ENCODE results near the gene NEB.

NEB gene

DNA sequence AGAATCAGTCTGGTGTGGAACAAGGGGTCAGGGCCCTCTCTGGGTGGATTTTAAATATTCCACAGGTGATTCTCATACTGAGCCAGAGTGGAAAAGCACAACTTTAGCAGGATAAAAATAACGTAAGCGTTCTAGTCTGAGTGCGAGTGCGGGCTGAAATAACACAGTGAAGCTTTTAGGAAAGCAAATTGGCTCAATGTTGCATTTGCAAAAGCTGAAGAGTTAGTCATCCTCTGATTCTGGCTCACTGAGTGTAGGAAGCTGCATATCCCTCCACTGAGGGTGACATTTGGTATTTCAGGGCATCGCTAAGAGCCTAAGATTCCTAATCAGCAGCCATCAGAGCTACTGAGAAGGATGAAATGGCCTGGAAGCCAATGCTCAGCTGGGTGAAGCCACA lies 189.8 kb downstream of the NEB start:
- DNase-seq, result no peak

DNA sequence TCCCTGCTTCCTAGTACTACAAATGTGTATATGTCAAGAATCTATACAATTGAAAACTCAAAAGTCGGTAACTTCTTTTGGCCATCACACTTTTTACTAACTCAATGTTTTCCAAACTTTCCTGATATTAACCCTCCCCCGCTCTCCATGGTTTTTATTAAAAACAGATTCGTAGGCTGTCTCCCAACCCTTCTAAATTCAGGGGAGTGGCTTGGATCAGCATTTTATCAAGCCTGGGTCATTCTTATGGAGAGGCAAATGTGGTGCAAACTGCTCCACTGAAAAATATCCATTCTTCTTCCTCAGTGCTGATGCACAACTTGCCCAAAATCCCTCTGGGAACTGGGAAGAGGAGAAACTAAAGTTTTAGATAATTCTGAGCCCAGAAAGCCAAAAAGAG lies 190.4 kb downstream of the NEB start:
- DNase-seq, result no peak

DNA sequence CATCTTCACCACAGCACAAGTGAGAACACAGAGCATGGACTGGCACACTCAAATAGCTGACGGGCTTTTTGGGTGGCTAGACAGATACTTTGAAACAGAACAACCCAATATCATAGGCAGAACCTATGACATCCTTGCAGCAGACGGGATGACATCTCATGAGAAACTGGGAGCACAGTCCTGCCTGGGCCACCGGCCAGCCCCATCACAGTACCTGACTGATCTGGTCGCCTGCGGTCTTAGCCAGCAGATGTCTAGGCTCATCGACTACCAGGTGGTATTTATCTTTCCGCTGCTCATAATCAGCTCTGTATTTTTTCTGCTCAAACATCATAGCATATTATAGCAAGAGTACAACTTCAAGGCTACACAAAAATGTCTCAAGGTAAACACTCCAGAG lies 200.3 kb downstream of the NEB start:
- DNase-seq, result no peak

DNA sequence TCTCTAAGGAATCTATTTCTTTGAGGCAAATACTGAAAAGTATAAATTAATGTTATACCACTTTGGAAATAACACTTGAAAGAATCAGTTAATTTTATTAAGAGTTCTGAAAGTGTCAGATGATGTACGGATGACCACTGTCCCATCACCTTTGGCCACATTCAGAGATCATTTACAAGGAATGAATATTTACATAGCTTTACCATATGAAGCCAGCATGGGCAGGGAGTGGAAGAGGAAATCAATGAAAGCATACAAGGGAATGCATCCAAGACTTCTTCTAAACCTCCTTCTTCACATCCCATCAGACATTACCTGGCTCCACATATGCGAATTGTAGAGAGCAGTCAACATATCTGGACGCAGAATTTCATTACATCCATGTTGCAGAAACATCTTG lies 201.1 kb downstream of the NEB start:
- no peak for DNase-seq

DNA sequence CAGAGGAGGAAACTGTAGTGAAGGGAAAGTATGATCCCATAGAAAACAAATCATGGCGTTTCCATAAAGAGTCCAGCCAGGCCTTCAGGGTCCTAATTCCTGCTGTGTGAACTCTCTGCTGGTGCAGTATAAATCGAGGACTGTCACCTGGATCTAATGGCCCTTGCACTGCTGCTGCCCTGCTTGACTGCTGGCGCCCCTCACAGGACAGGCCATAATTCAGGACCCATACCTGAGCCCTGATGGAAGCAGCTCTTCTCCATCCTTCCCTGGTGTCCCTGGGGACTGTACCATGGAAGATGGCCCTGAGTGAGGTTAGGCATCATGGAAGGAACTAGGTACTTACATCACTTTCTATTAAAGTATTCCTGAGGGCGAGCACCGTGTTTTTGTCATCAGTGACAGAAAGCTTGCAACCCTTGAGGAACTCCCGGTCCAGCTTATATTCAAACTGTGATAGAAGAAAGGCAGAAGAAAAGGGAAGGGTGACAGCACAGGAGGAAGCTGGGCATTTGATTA lies 207.6 kb downstream of the NEB start:
- DNase-seq, result no peak

DNA sequence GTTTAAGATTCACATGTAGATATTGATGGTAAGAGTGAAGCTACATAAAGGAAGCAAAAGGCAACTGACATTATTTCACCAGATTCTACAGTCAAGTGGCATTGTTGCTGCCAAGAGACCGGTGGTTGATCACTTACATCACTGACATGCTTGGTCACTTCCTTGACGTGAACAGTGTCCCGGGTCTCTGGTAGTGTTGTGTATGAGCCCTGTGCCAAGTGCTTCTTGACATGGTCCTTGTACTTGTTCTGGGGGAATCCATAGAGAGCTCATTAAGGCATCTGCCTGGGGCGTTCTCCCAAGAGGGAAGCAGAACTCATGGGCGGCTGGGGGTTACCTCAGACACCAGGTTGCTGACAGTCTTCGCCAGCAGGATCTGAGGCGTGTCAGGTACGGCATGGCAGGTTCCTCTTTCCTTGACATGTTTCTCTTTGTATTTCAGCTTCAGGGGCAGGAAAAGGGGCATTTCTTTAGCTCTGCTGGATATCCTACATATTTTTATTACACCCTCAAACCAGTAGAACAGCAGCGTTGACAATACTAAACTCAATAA lies 208.4 kb downstream of the NEB start:
- DNase-seq, result no peak

DNA sequence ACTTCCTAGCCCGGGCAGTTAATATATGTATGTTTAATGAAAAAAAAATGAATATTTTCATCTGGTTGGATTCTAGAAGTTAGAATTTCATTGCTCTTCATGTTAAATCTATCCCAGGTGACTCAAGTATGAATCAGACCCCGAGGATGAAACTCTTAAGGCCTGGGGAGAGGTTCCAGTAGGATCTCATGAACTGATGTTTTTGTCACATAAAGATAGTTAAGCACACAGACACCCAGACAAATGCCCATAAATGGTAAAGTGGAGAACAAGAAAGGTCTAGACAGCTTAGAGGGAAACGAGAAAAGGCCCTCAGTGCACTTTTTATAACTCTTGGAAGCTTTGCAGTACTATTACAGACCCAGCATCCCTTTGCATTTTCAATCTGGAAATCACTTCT lies 210.4 kb downstream of the NEB start:
- DNase-seq, result no peak

DNA sequence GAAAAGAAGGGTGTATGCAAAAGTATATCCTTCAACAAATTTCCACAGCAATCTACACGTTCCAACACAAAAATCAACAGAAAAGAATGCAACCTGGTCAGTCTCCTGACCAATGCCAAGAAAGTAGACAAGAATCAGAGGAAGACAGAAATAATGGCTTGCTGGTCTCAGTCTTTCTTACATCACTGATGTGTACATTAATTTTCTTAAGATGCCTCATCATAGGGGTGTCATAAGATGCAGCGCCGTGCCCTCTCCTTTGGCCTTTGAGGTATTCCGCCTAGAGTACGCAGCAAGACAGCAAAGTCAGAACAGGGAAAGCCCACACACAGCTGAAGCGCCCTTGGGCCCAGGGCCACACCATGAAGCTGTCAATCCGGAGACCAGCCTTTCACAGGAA lies 211.7 kb downstream of the NEB start:
- DNase-seq, result no peak

DNA sequence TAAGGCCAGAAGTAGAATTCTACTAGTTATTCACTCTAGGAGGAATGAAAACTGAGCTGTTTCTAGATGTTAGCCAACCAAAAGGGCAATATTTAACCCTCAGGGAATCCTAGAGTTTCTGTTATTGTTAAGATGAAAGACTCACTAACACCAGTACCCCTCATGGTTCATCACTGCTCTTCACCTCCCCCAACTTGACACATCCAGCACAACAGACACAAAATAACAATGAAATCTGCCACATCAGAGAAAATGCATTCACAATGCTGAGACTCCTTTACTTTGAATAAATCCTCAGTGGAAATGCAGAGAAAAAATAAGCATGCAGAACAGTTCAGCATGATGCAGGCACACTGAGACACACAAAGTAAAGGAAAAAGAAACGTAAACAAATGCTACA lies 213.3 kb downstream of the NEB start:
- DNase-seq, result no peak

DNA sequence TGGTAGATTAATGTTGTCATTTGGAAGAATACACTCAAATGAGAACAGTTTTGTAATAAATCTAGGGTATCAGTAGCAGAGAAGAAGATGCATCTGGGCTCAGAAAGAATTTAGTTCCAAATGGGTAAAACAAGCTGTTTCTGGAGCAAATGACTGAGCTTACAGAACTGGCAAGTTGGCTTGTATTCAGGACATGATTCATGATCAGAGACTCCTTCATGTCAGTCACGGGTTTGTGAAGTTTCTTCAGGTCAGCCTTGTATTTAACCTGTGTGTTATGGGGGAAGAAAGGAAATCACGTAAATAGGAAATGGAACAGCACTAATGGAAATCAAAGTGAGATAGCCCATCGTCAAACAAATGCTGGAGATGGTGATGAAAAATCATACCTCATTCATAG lies 215.5 kb downstream of the NEB start:
- no peak for DNase-seq

DNA sequence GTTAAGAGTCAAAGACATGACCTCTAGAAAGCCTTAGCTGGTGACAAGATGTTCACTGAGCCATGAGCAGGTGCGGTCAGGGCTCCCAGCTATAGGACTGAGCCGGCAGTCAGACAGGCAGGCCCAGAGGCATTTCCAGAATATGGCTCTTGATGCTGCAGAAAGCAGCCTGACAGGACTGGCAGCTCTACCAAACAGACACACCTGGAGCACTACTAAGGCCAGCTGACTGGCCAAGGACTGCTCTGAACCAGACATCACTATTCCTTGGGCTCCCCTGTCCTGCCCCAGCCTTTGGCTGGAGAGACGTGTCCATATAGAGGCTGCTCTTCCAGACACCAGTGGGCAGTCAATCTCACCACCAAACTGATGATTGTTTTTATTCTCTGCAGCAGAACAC lies 225.8 kb downstream of the NEB start:
- no peak for DNase-seq

DNA sequence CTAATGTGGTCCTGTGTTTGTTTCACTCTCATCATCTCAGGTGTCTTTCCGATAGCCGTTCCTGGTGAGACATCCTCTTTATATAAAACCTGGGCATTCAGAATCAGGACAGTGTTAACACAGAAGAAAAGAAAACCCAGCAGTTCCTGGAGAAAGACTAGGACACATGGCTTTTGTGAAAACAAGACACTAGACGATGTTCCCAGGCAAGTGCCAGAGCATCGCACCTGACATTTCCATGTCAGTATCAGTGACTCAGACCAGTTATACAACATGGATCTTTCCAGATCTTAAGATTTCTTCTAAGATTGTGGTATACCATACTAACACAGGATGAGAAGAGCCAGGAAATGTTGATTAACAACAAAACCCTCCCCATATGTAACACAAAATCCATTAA lies 228.1 kb downstream of the NEB start:
- no peak for DNase-seq

DNA sequence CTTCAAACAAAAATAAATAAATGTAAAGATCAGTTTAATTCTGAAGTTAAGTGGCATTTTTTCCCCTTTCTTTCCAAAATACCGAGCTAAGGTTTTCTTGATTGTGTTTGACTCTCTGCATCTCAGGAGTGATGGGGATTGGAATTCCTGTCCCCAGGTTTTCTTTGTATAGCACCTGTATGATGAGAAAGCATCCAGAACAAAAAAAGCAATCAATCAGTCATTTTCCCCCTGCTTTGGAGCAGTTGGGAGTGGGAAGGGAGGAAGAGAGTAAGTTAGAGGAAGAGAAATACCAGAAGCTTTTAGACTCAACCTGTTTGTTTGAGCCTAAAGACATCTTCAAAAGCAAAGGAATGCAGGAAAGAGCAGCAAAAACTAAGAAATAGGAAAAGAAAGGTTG lies 236.1 kb downstream of the NEB start:
- no peak for DNase-seq

DNA sequence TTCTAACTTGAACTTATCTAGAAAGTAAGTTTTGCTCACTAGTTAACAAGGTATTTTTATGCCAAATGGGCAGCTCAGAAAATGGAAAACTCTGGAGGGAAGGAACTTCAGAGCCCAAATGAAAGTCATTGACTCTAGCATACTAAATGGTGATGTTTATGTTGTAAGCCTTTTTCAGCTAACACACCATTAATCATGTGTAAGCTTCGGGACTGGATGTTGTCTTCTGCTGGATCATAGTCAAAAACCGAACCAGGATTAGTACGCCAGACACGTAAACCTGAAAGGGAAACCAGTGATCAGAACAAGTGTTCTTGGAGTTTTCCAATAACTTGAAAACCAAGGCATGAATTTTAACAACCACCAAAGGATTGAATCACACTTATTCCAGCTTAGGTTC lies 242.8 kb downstream of the NEB start:
- no peak for DNase-seq

DNA sequence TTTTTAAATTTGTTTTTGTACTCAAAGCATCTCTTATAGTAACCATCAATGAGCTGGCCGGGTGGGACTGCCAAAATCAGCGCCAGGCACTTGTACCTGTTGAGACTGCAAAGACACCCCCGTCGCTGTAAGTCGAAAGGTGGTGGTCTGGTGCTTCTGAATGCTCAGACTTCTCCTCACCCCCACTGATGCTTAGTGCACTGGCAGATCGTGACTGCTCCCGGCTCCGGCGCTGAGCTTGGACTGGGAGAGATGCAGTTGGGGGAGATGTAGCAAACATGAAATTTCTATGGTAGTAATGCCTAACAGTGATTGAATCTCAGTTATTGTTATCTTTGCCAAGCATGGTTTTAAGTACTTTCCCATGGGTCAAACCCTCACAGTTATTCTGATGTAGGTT lies 244.0 kb downstream of the NEB start:
- DNase-seq, result no peak

DNA sequence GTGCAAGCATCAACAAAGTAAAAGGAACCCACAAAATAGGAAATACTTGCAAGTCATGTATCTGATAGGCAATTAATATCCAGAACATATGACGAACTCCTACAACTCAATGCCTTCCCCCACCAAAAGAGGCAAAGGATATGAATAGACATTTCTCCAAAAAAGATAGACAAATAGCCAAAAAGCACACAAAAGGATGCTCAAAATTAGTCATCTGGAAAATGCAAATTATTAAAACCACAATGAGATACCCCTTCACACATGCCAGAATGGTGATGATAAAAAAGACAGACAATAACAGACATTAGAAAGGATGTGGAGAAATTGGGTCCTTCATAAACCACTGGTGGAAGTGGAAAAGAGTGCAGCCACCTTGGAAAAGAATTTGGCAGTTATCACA lies 248.2 kb downstream of the NEB start:
- DNase-seq, result no peak

DNA sequence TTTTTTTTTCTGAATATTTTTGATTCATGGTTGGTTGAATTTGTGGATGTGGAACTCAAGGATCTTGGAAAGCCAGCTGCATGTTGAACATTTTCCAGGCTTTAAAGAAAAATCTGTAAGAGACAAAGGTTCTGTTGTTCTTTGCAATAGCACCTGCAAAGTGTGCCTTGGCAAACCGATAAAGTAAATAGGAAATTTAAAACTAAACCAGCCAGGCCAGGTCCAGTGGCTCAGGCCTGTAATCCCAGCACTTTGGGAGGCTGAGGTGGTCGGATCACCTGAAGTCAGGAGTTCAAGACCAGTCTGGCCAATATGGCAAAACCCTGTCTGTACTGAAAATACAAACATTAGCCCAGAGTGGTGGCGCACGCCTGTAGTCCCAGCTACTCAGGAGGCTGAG lies 250.2 kb downstream of the NEB start:
- no peak for DNase-seq

DNA sequence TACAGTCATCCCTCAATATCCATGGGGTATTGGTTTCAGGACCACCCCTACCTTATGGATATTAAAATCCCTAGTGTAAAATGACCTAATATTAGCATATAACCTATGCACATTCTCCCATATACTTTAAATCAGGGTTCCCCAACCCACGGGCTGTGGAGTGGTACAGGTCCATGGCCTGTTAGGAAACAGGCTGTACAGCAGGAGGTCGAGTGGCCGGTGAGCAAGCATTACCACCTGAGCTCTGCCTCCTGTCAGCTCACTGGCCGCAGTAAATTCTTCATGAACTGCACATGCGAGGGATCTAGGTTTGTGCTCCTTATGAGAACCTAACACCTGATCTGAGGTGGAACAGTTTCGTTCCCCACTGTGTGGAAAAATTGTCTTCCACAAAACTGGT lies 250.7 kb downstream of the NEB start:
- no peak for DNase-seq

DNA sequence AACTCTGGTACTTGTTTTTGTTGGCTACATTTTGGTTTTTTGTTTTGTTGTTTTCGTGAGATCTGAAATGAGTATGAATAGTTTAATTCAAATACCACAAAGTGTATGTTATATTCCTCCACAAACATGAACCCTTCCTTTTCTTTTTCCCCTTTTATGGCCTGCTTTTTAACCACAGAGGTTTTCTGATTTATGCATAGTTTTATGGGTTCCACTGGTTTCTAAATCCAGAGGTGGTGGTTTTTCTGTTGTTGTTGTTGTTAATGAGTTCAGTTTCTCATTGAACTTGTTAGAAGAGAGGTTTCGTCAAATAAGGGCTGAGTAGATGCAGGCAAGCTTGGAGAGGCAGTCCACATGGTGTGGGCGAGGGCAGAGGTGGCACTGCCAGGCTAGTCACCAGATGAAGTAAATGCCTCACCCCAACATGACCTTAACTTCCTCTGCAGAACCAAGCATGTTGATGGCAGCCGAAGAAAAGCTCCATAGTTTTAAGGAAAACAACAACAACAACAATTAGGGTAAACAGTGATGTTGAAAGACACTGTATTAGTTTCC lies 252.0 kb downstream of the NEB start:
- DNase-seq, result peak; percentile 14

DNA sequence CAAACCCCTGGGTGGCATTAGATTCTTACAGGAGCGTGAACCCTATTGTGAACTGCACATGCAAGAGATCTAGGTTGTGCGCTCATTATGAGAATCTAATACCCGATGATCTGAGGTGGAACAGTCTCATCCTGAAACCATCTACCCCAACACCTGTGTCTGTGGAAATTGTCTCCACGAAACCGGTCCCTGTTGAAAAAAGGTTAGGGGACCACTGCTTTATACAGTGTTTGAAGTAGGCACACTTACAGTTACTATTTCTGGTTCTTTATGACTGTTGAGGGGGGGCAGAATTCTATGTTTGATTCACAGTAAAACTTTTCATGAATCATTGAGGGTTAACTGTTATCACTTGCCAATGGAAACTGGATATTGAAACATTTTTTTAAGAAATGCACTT lies 252.5 kb downstream of the NEB start:
- DNase-seq, result no peak

DNA sequence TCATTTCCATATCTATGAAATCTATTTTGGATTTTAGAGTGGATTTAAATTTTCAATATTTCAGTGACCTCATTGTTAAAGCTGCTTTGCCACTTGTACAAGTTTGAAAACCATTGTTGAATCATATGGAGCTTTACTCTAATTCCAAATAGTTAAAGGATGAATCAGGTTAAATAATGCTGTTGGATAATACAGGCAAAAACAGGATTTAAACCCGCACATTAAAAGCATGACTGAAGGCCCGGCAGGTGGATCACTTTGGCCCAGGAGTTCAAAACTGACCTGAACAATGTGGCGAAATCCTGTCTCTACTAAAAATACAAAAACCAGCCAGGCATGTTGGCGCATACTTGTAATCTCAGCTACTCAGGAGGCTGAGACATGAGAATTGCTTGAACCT lies 256.3 kb downstream of the NEB start:
- no peak for DNase-seq

DNA sequence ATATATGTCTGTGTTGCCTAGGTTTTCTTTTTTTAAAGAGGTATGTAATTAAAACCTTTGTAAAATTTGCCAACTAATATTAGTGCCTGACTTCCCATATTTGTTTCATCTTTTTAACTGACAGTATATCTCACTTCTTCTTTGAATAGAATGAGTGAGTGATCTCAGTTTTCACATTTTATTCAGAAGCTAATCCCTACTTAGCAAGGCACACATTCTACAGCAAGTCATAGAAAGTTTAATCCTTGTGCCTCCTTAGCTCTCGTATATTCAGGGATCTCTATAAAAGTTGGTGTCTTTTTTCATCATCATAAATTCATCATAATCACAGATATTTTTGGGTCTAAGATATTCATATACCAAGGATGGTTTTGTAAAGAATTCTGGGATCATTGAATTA lies 258.0 kb downstream of the NEB start:
- no peak for DNase-seq

DNA sequence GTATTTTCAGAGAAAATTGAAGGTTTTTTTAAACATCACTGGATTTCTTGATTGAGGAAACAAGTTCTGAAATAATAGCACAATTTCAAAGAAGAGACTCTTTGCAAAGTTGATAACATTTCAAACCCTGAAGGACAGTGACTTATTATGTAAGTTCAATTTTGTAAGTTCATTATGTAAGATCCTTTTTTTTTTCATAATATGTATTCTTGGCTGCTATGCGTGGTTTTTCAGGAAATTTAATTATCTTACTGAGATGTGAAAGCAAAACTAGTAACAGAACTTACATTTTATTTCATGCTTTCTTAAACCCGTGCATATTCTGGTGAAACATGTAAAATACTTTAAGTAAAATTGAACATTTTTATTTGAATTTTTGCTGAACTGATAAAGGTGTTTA lies 259.2 kb downstream of the NEB start:
- DNase-seq, result no peak

DNA sequence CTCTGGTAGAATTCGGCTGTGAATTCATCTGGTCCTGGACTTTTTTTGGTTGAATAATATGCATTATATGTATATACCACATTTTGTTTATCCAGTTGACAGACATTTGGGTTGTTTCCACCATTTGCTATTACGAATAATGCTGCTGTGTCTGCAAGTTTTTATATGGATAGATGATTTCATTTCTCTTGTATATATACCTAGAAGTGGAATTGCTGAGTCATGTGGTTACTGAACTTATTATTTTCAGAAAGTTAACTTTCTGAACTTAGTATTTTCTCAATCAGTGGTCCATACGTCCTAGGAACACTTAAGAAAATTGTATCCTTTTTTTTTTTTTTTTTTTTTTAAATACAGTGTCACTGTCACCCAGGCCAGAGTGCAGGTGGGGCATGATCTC lies 261.3 kb downstream of the NEB start:
- no peak for DNase-seq

DNA sequence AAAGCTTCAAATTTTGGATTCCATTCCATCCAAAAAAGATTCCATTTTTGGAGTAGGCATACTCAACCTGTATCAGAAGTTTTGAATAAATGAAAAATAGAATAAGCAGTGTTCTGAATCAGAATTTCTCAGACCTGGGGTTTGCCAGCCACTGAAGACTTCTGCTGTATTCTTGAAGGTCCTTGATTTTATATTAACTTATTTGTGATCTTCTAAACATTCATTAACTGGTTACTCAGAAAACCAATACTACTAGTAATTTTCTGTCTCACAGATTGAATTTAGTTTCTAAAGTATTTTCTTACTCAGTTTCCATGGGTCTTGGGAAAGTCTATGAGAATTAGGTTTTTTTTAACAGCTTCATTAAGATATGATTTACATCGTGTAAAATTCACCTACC lies 263.7 kb downstream of the NEB start:
- no peak for DNase-seq

DNA sequence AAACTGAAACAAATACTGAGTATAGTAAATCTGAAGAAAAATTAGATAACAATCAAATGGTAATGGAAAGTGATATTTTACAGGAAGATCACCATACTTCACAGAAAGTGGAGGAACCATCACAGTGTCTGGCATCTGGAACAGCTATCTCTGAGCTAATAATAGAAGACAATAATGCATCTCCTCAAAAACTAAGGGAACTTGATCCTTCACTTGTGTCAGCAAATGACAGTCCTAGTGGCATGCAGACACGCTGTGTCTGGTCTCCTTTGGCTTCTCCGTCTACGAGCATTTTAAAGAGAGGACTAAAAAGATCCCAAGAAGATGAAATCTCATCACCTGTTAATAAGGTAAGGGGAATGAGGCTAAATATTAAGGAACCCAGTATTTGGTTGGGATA lies 268.5 kb downstream of the NEB start:
- DNase-seq, result no peak

All from stimulated activated naive CD4-positive, alpha-beta T cell treated with Interleukin-2 at 50 U/mL for 16 hours (primary cell).